ENCODE results near the gene LSR. TPM values are rescaled to one million over a fixed set of nuclear protein-coding genes. Genes with fewer than 3 reads are reported as not detected.

The LSR gene, protein sequence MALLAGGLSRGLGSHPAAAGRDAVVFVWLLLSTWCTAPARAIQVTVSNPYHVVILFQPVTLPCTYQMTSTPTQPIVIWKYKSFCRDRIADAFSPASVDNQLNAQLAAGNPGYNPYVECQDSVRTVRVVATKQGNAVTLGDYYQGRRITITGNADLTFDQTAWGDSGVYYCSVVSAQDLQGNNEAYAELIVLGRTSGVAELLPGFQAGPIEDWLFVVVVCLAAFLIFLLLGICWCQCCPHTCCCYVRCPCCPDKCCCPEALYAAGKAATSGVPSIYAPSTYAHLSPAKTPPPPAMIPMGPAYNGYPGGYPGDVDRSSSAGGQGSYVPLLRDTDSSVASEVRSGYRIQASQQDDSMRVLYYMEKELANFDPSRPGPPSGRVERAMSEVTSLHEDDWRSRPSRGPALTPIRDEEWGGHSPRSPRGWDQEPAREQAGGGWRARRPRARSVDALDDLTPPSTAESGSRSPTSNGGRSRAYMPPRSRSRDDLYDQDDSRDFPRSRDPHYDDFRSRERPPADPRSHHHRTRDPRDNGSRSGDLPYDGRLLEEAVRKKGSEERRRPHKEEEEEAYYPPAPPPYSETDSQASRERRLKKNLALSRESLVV
- total RNA-seq, result 100 to 1,000 TPM; 252 TPM

GRCh38 chr19:35248310-35249145 is at the start of gene LSR:
Gene LSR, plus strand, starts transcription at chr19:35249002. Its CDS starts 21 bp downstream, at chr19:35249023.
- no peaks in the 10 kb centered on the region for H3K9me3 ChIP-seq
- peak within 1 kb of the TSS; percentile 72 for H3K4me3 ChIP-seq
- TF ChIP-seq CTCF (IDR thresholded peaks at IDR 0.05), result no peak
- no peaks in the 10 kb centered on the region for H3K4me1 ChIP-seq
- H3K27me3 ChIP-seq, result peaks cover 5% of the 10 kb centered on the region
- intact Hi-C loops (cut with DNase I), result no loop called here
- peak within 1 kb of the TSS; percentile 80 to 85 for H3K9ac ChIP-seq (ENCODE audit: low read depth in 2 of 2, low read length in 2 of 2)
- DNase-seq, result peak; percentile 92
- peak within 1 kb of the TSS; percentile 90 for H3K27ac ChIP-seq
- H3K36me3 ChIP-seq, result no peaks in the 10 kb centered on the region

- no peaks in the 10 kb centered on the region for H3K27me3 ChIP-seq
- DNase-seq, result no peak
- intact Hi-C loops (cut with DNase I), result no loop called here
- no peak for TF ChIP-seq CTCF (IDR thresholded peaks at IDR 0.05)
- H3K9me3 ChIP-seq, result no peaks in the 10 kb centered on the region
- H3K9ac ChIP-seq (ENCODE audit: low read depth in 2 of 2, low read length in 2 of 2), result no peak overlapping the region
- H3K4me3 ChIP-seq, result no peak overlapping the region
- H3K4me1 ChIP-seq, result no peaks in the 10 kb centered on the region
- no peaks in the 10 kb centered on the region for H3K36me3 ChIP-seq
- H3K27ac ChIP-seq, result no peak overlapping the region
Measured at GRCh38 chr19:35199481-35199880, 49.3 kb upstream of the LSR start.

GRCh38 chr19:35202722-35203688 is 45.8 kb upstream of the LSR start:
- DNase-seq, result no peak
- Histone ChIP-seq H3K9me3 (no peaks in the 10 kb centered on the region), H3K27me3 (no peaks in the 10 kb centered on the region), H3K4me1 (no peaks in the 10 kb centered on the region), H3K4me3 (no peak overlapping the region), H3K36me3 (no peaks in the 10 kb centered on the region), H3K27ac (no peak overlapping the region), H3K9ac (ENCODE audit: low read depth in 2 of 2, low read length in 2 of 2) (no peak overlapping the region)
- no peak for TF ChIP-seq CTCF (IDR thresholded peaks at IDR 0.05)
- intact Hi-C loops (cut with DNase I), result no loop called here

- Histone ChIP-seq H3K4me3 (no peak overlapping the region), H3K9me3 (no peaks in the 10 kb centered on the region), H3K27ac (peak overlapping the region; percentile 32), H3K9ac (ENCODE audit: low read depth in 2 of 2, low read length in 2 of 2) (peak overlapping the region in 1 of 2 donors; percentile 15), H3K36me3 (no peaks in the 10 kb centered on the region), H3K4me1 (no peaks in the 10 kb centered on the region), H3K27me3 (no peaks in the 10 kb centered on the region)
- no peak for TF ChIP-seq CTCF (IDR thresholded peaks at IDR 0.05)
- DNase-seq, result peak; percentile 39
- intact Hi-C loops (cut with DNase I), result no loop called here
Measured at GRCh38 chr19:35204799-35205732, 43.7 kb upstream of the LSR start.

Data from colonic mucosa (tissue), 4 donors.